ENCODE data around the gene PWWP3B. TPM values are rescaled to one million over a fixed set of nuclear protein-coding genes. Genes with fewer than 3 reads are reported as not detected.

PWWP3B gene
- total RNA-seq (2011; cell fraction: chromatin; rRNA removed; ENCODE audit: low replicate concordance) = not detected in 2 replicates
- not detected in 2 replicates for total RNA-seq (2011; cell fraction: nucleolus; rRNA removed)
- not detected in 2 replicates for total RNA-seq (2011; cell fraction: nucleoplasm; rRNA removed)
- total RNA-seq (2014; rRNA removed) (not detected in 2 replicates), total RNA-seq (2014; rRNA removed; fragmentation: Illumina TruSeq; extraction: Trizol) (not detected in 2 replicates), total RNA-seq (2015; rRNA removed; fragmentation: Illumina TruSeq; extraction: Trizol) (not detected in 2 replicates), total RNA-seq (2021) (0.04 TPM in 1 of 2 replicates, not detected in the other), polyA plus RNA-seq (2011; rRNA removed) (not detected in 2 replicates), polyA plus RNA-seq (2014; fragmentation: Illumina TruSeq; extraction: Trizol) (not detected in 2 replicates), polyA plus RNA-seq (2014; fragmentation: Nextera tagmentation; extraction: Ambion mirVana) (not detected), polyA plus RNA-seq (2014; rRNA removed) (not detected in 2 replicates), polyA minus RNA-seq (2011; rRNA and poly(A)+ RNA removed) (not detected in 2 replicates), Bru-seq, nascent RNA (percentile 3 among the genes with signal in this experiment), BruChase-seq, experiment 1, labeled RNA remaining after a 2-hour chase (percentile 3 among the genes with signal in this experiment), BruChase-seq, experiment 2, labeled RNA remaining after a 6-hour chase (percentile 3 among the genes with signal in this experiment)
- not detected in 2 replicates for polyA plus RNA-seq (2011; cell fraction: cytosol; rRNA removed)
- not detected in 2 replicates for polyA plus RNA-seq (2011; cell fraction: nucleus; rRNA removed)
- polyA plus RNA-seq (2012) = not detected in 2 replicates
- polyA minus RNA-seq (2011; cell fraction: cytosol; rRNA and poly(A)+ RNA removed) = not detected in 2 replicates
- not detected in 2 replicates for polyA minus RNA-seq (2011; cell fraction: nucleus; rRNA and poly(A)+ RNA removed)
- long read RNA-seq, experiment 1 = 0 reads
- long read RNA-seq, experiment 2 = 0 reads
- long read RNA-seq, experiment 3 = 0 reads

DNA sequence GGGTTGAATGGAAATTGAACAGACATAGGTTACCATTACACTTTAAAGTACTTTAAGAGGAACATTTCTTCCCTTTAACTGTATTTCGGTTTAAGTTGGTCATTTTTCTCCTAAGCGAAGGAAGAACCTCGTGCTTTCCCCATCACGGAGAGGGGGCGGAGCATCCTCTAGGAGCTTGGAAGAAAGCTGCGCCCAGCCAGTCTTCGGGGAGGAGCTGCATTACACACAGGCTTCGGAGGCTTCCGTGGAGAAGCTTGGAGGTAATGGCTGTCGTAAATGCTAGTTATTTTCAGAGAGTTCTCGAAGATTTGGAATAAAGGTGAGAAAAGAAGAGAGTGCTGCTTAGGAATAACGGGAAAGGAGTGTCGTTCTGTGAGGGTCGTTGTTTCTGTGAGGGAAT, at the start of gene PWWP3B:
TSS of gene PWWP3B (plus strand) at position 199 of the 400 bp plus-strand sequence. CDS start 37,128 bp downstream, outside the sequence.
- Histone ChIP-seq H3K27ac (ENCODE audit: extremely low read depth, low read depth, low read length) (no peak within 1 kb of the TSS), H4K20me1 (replicated peaks; ENCODE audit: control insufficient read depth, insufficient read depth, low read length) (no peaks in the 10 kb centered on the region), H3K9me1 (ENCODE audit: control insufficient read depth, insufficient read depth, low read length) (no peaks in the 10 kb centered on the region), H2AFZ (ENCODE audit: low read depth, low read length) (no peak within 1 kb of the TSS), H3K4me3 (no peak within 1 kb of the TSS), H3K27me3 (ENCODE audit: control insufficient read depth in 2 of 2, insufficient read depth in 2 of 2, low read length in 2 of 2) (no peaks in the 10 kb centered on the region), H3K4me2 (ENCODE audit: insufficient read depth, low read length) (no peak within 1 kb of the TSS), H3K79me2 (ENCODE audit: control insufficient read depth, insufficient read depth, low read length) (no peaks in the 10 kb centered on the region), H3K4me1 (replicated peaks in 1 of 2; ENCODE audit: control insufficient read depth in 2 of 2, insufficient read depth in 2 of 2, low read length in 2 of 2) (no peaks in the 10 kb centered on the region), H3K36me3 (ENCODE audit: control insufficient read depth, insufficient read depth, low read length) (no peaks in the 10 kb centered on the region), H3K9me3 (replicated peaks; ENCODE audit: control insufficient read depth, insufficient read depth, low read depth, low read length) (no peaks in the 10 kb centered on the region), H3K9ac (ENCODE audit: insufficient read depth in 1 of 2, low read depth in 2 of 2, low read length in 2 of 2) (no peak within 1 kb of the TSS)
- intact Hi-C loops (cut with micrococcal nuclease) = no loop called here
- in situ Hi-C loops (cut with MboI) = no loop called here
- DNase-seq (ENCODE audit: extremely low read depth in 1 of 4, low spot score in 3 of 4) (peak in 1 of 4 experiments; percentile 1), FAIRE-seq (no peak), ATAC-seq (no peak)
- WGBS (ENCODE audit: insufficient coverage, low coverage, missing lambda C conversion rate) = 2% methylated on average over 14 of the region's 14 CpGs
- TF ChIP-seq, protein P1, sequence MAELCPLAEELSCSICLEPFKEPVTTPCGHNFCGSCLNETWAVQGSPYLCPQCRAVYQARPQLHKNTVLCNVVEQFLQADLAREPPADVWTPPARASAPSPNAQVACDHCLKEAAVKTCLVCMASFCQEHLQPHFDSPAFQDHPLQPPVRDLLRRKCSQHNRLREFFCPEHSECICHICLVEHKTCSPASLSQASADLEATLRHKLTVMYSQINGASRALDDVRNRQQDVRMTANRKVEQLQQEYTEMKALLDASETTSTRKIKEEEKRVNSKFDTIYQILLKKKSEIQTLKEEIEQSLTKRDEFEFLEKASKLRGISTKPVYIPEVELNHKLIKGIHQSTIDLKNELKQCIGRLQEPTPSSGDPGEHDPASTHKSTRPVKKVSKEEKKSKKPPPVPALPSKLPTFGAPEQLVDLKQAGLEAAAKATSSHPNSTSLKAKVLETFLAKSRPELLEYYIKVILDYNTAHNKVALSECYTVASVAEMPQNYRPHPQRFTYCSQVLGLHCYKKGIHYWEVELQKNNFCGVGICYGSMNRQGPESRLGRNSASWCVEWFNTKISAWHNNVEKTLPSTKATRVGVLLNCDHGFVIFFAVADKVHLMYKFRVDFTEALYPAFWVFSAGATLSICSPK (IDR thresholded peaks at IDR 0.05; ENCODE audit: borderline replicate concordance) = no peak
- TF ChIP-seq, protein P2, sequence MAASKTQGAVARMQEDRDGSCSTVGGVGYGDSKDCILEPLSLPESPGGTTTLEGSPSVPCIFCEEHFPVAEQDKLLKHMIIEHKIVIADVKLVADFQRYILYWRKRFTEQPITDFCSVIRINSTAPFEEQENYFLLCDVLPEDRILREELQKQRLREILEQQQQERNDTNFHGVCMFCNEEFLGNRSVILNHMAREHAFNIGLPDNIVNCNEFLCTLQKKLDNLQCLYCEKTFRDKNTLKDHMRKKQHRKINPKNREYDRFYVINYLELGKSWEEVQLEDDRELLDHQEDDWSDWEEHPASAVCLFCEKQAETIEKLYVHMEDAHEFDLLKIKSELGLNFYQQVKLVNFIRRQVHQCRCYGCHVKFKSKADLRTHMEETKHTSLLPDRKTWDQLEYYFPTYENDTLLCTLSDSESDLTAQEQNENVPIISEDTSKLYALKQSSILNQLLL (CRISPR knock-in tag; IDR thresholded peaks at IDR 0.05; ENCODE audit: borderline replicate concordance) = no peak
- no peak for TF ChIP-seq RB1 (IDR thresholded peaks at IDR 0.05; ENCODE audit: low read depth)
- no peak for TF ChIP-seq ZFP36 (IDR thresholded peaks at IDR 0.05; ENCODE audit: low read depth, low read length, partially characterized antibody)
- TF ChIP-seq, protein P3, sequence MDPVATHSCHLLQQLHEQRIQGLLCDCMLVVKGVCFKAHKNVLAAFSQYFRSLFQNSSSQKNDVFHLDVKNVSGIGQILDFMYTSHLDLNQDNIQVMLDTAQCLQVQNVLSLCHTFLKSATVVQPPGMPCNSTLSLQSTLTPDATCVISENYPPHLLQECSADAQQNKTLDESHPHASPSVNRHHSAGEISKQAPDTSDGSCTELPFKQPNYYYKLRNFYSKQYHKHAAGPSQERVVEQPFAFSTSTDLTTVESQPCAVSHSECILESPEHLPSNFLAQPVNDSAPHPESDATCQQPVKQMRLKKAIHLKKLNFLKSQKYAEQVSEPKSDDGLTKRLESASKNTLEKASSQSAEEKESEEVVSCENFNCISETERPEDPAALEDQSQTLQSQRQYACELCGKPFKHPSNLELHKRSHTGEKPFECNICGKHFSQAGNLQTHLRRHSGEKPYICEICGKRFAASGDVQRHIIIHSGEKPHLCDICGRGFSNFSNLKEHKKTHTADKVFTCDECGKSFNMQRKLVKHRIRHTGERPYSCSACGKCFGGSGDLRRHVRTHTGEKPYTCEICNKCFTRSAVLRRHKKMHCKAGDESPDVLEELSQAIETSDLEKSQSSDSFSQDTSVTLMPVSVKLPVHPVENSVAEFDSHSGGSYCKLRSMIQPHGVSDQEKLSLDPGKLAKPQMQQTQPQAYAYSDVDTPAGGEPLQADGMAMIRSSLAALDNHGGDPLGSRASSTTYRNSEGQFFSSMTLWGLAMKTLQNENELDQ (CRISPR knock-in tag; IDR thresholded peaks at IDR 0.05; ENCODE audit: borderline replicate concordance) = no peak
- no peak for TF ChIP-seq HNRNPH1 (optimal IDR thresholded peaks at IDR 0.05; ENCODE audit: low read depth, low read length)
- no peak for TF ChIP-seq CC2D1A (IDR thresholded peaks at IDR 0.05)
- no peak for TF ChIP-seq BDP1 (IDR thresholded peaks at IDR 0.05; ENCODE audit: insufficient read depth, insufficient read length)
- no peak for TF ChIP-seq NR2C2 (CRISPR knock-in tag; IDR thresholded peaks at IDR 0.05)
- no peak for TF ChIP-seq NR2C2 (tag; IDR thresholded peaks at IDR 0.05)
- TF ChIP-seq ETS2 (tag; IDR thresholded peaks at IDR 0.05; ENCODE audit: borderline replicate concordance, poor library complexity, severe bottlenecking) = no peak
- no peak for TF ChIP-seq NFATC3 (IDR thresholded peaks at IDR 0.05)
- TF ChIP-seq NFIX (CRISPR knock-in tag; IDR thresholded peaks at IDR 0.05; ENCODE audit: low read depth) = no peak
- CTCF ChIA-PET (ENCODE audit: low intra/inter-chr PET ratio) = no interaction called here
- POLR2A ChIA-PET = no interaction called here
- BruUV-seq (replicated peaks) = no TSS peak

All from K562 (cell line).